ENCODE measurements around the gene PSG1. TPM values are rescaled to one million over a fixed set of nuclear protein-coding genes. Genes with fewer than 3 reads are reported as not detected.
"Not testable (repeated sequence)": the region's sequence is repeated elsewhere in the genome, so short reads cannot be mapped to it uniquely, and the experiment has no call there.

Gene PSG1
- total RNA-seq, 1 experiment from 2014 or later = not detected

DNA sequence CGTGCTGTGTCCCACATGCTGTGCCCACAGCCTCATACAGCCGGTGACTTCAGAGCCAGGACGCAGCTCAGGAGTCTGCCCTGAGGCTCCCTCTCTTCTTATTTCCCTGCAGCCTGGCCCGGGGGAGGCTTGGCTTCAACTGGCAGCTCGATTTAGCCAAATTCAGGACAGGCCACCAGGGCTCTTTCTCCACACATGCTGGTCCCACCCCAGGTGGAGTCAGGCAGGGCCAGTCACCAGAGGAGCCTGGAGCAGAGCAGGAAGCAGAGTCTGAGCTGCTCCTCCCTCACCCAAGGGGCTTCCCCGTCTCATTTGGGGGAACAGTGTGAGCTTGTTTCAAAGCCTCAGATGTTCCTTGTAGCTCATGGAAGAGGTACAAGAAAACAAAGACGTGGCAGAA lies 35.9 kb downstream of the PSG1 start:
- RAD21 ChIA-PET (ENCODE audit: low non-redundant PET in 1 of 2, low total read pairs in 2 of 2, uncharacterized antibody in 2 of 2, unreplicated experiment in 2 of 2); DNase-seq (ENCODE audit: low read depth, low spot score); H3K9me3 ChIP-seq (ENCODE audit: control insufficient read depth in 1 of 2, insufficient read depth in 1 of 2, low read depth in 1 of 2, low read length in 2 of 2); H4K20me1 ChIP-seq (ENCODE audit: insufficient read depth); POLR2A ChIA-PET; H3K27me3 ChIP-seq (ENCODE audit: insufficient read depth, low read length); H3K27ac ChIP-seq (ENCODE audit: low read depth, low read length); H3K4me3 ChIP-seq (replicated peaks in 1 of 2; ENCODE audit: low read depth in 1 of 2, low read length in 2 of 2); BruUV-seq (replicated peaks); H3K4me1 ChIP-seq (ENCODE audit: control insufficient read depth in 1 of 2, insufficient read depth in 2 of 2, low read length in 2 of 2); H3K9me2 ChIP-seq (ENCODE audit: insufficient read depth); H3K4me2 ChIP-seq (ENCODE audit: low read length); H3K9ac ChIP-seq (ENCODE audit: low read length); CTCF ChIA-PET; intact Hi-C loops (cut with micrococcal nuclease); H2AFZ ChIP-seq (ENCODE audit: low read depth, low read length, poor library complexity, severe bottlenecking); H3K79me2 ChIP-seq (ENCODE audit: insufficient read depth, low read length); H3K36me3 ChIP-seq (ENCODE audit: control insufficient read depth in 1 of 2, insufficient read depth in 2 of 2, low read length in 2 of 2); ATAC-seq: not testable (repeated sequence)

- H3K9me2 ChIP-seq (ENCODE audit: insufficient read depth); H3K36me3 ChIP-seq (ENCODE audit: control insufficient read depth in 1 of 2, insufficient read depth in 2 of 2, low read length in 2 of 2); RAD21 ChIA-PET (ENCODE audit: low non-redundant PET in 1 of 2, low total read pairs in 2 of 2, uncharacterized antibody in 2 of 2, unreplicated experiment in 2 of 2); H4K20me1 ChIP-seq (ENCODE audit: insufficient read depth); intact Hi-C loops (cut with micrococcal nuclease); POLR2A ChIA-PET; H2AFZ ChIP-seq (ENCODE audit: low read depth, low read length, poor library complexity, severe bottlenecking); H3K79me2 ChIP-seq (ENCODE audit: insufficient read depth, low read length); BruUV-seq (replicated peaks); H3K4me3 ChIP-seq (replicated peaks in 1 of 2; ENCODE audit: low read depth in 1 of 2, low read length in 2 of 2); H3K27me3 ChIP-seq (ENCODE audit: insufficient read depth, low read length); CTCF ChIA-PET; H3K27ac ChIP-seq (ENCODE audit: low read depth, low read length); H3K9me3 ChIP-seq (ENCODE audit: control insufficient read depth in 1 of 2, insufficient read depth in 1 of 2, low read depth in 1 of 2, low read length in 2 of 2); H3K9ac ChIP-seq (ENCODE audit: low read length): not testable (repeated sequence)
- DNase-seq (ENCODE audit: low read depth, low spot score) = peak; percentile 10
- ATAC-seq = peak; percentile 49; the same call in 1 of the 2 replicates
- Histone ChIP-seq H3K4me2 (ENCODE audit: low read length) (peak overlapping the region; percentile 62), H3K4me1 (ENCODE audit: control insufficient read depth in 1 of 2, insufficient read depth in 2 of 2, low read length in 2 of 2) (peaks cover 2 to 31% of the 10 kb centered on the region in 2 experiments; a peak in 2 of 4 replicates)
Observed at GRCh38 chr19:42832746-42833442, 46.6 kb downstream of the PSG1 start.

GRCh38 chr19:42832023-42832680 lies 47.4 kb downstream of the PSG1 start:
- not testable (repeated sequence) for H3K27ac ChIP-seq (ENCODE audit: low read depth, low read length)

More at GRCh38 chr19:42832023-42832680, 47.4 kb downstream of the PSG1 start:
- H4K20me1 ChIP-seq (ENCODE audit: insufficient read depth); POLR2A ChIA-PET; BruUV-seq (replicated peaks); CTCF ChIA-PET; intact Hi-C loops (cut with micrococcal nuclease); H3K36me3 ChIP-seq (ENCODE audit: control insufficient read depth in 1 of 2, insufficient read depth in 2 of 2, low read length in 2 of 2); H2AFZ ChIP-seq (ENCODE audit: low read depth, low read length, poor library complexity, severe bottlenecking); RAD21 ChIA-PET (ENCODE audit: low non-redundant PET in 1 of 2, low total read pairs in 2 of 2, uncharacterized antibody in 2 of 2, unreplicated experiment in 2 of 2); H3K9me3 ChIP-seq (ENCODE audit: control insufficient read depth in 1 of 2, insufficient read depth in 1 of 2, low read depth in 1 of 2, low read length in 2 of 2); H3K79me2 ChIP-seq (ENCODE audit: insufficient read depth, low read length); H3K4me3 ChIP-seq (replicated peaks in 1 of 2; ENCODE audit: low read depth in 1 of 2, low read length in 2 of 2); ATAC-seq; H3K9ac ChIP-seq (ENCODE audit: low read length); DNase-seq (ENCODE audit: low read depth, low spot score); H3K9me2 ChIP-seq (ENCODE audit: insufficient read depth); H3K27me3 ChIP-seq (ENCODE audit: insufficient read depth, low read length): not testable (repeated sequence)
- Histone ChIP-seq H3K4me1 (ENCODE audit: control insufficient read depth in 1 of 2, insufficient read depth in 2 of 2, low read length in 2 of 2) (peaks cover 2 to 31% of the 10 kb centered on the region in 2 experiments; a peak in 2 of 4 replicates), H3K4me2 (ENCODE audit: low read length) (peak overlapping the region; percentile 62)

Measured in HCT116 (cell line).